ENCODE results near the gene CRYBG2.
A peak's percentile ranks its signal among the peaks of the same experiment; 100 is the strongest.

CRYBG2 gene

GRCh38 chr1:26306290-26307229 is 47.4 kb downstream of the CRYBG2 start, which contains the start of gene UBXN11:
TSS of gene UBXN11 (minus strand) at chr1:26306636. CDS start at chr1:26302883, 3,753 bp downstream.
- Histone ChIP-seq H2AFZ (ENCODE audit: low read depth, low read length) (peak within 1 kb of the TSS; percentile 81), H3K27ac (ENCODE audit: low read length) (peak within 1 kb of the TSS; percentile 74), H4K20me1 (ENCODE audit: insufficient read depth, low read length) (no peaks in the 10 kb centered on the region), H3K79me2 (ENCODE audit: low read length) (no peaks in the 10 kb centered on the region), H3K4me2 (ENCODE audit: low read length) (peak within 1 kb of the TSS; percentile 95), H3K9ac (ENCODE audit: low read length) (peak within 1 kb of the TSS; percentile 96), H3K9me3 (ENCODE audit: insufficient read depth, low read length) (no peaks in the 10 kb centered on the region), H3K27me3 (ENCODE audit: low read depth, low read length) (no peaks in the 10 kb centered on the region), H3K4me3 (ENCODE audit: low read length) (peak within 1 kb of the TSS; percentile 93), H3K36me3 (replicated peaks; ENCODE audit: low read depth, low read length) (no peaks in the 10 kb centered on the region), H3K4me1 (ENCODE audit: low read length) (peaks cover 13% of the 10 kb centered on the region)
- no peak for TF ChIP-seq EZH2phosphoT487 (IDR thresholded peaks at IDR 0.05; ENCODE audit: low read depth)
- TF ChIP-seq, protein P1, sequence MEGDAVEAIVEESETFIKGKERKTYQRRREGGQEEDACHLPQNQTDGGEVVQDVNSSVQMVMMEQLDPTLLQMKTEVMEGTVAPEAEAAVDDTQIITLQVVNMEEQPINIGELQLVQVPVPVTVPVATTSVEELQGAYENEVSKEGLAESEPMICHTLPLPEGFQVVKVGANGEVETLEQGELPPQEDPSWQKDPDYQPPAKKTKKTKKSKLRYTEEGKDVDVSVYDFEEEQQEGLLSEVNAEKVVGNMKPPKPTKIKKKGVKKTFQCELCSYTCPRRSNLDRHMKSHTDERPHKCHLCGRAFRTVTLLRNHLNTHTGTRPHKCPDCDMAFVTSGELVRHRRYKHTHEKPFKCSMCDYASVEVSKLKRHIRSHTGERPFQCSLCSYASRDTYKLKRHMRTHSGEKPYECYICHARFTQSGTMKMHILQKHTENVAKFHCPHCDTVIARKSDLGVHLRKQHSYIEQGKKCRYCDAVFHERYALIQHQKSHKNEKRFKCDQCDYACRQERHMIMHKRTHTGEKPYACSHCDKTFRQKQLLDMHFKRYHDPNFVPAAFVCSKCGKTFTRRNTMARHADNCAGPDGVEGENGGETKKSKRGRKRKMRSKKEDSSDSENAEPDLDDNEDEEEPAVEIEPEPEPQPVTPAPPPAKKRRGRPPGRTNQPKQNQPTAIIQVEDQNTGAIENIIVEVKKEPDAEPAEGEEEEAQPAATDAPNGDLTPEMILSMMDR (IDR thresholded peaks at IDR 0.05; ENCODE audit: low read depth, low read length): no peak

GRCh38 chr1:26305667-26306289 is 48.2 kb downstream of the CRYBG2 start:
- Histone ChIP-seq H3K9ac (ENCODE audit: low read length) (peak overlapping the region; percentile 69), H3K79me2 (ENCODE audit: low read length) (no peaks in the 10 kb centered on the region), H3K36me3 (replicated peaks; ENCODE audit: low read depth, low read length) (no peaks in the 10 kb centered on the region), H3K9me3 (ENCODE audit: insufficient read depth, low read length) (no peaks in the 10 kb centered on the region), H3K4me2 (ENCODE audit: low read length) (peak overlapping the region; percentile 90), H2AFZ (ENCODE audit: low read depth, low read length) (peak overlapping the region; percentile 81; the same call in 1 of the 2 replicates), H3K27ac (ENCODE audit: low read length) (no peak overlapping the region), H4K20me1 (ENCODE audit: insufficient read depth, low read length) (no peaks in the 10 kb centered on the region), H3K4me1 (ENCODE audit: low read length) (peaks cover 13% of the 10 kb centered on the region), H3K4me3 (ENCODE audit: low read length) (peak overlapping the region; percentile 93), H3K27me3 (ENCODE audit: low read depth, low read length) (no peaks in the 10 kb centered on the region)
- TF ChIP-seq, protein P1 (IDR thresholded peaks at IDR 0.05; ENCODE audit: low read depth, low read length): no peak
- no peak for TF ChIP-seq EZH2phosphoT487 (IDR thresholded peaks at IDR 0.05; ENCODE audit: low read depth)

DNA sequence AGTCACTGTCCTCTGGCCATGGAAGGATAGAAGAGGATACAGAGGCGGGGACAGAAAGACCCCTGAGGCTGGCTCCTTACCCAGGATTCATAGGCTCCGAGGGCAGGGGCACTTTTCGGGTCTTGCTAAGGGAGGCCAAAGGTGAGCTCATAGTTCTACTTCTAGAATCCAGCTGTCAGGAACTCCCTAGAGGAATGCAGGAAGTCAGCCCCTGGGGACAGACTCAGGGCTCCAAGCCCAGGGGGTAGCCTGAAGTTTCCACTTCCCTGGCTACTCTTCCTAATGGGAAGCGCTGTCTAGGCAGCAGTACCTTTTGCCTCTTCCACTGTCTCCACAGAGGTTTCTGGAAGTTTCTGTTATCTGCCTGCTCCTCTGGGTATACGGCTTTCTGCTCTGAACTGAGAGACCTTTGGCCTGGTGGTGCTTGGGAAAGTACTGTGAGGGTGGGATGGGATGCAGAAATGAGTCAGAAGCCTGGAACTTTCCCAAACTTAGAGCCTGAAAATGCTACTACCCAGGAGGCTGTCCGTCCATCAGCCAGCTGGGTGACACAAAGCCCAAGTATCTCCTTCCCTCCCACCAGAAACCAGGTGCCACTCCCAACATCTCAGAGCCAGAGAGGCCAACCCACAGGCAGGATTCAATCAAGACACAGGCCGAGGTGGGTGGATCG is 51.1 kb downstream of the CRYBG2 start:
- Histone ChIP-seq H3K36me3 (replicated peaks; ENCODE audit: low read depth, low read length) (no peaks in the 10 kb centered on the region), H3K4me3 (ENCODE audit: low read length) (no peak overlapping the region), H3K27me3 (ENCODE audit: low read depth, low read length) (no peaks in the 10 kb centered on the region), H3K9me3 (ENCODE audit: insufficient read depth, low read length) (no peaks in the 10 kb centered on the region), H3K9ac (ENCODE audit: low read length) (no peak overlapping the region), H3K4me2 (ENCODE audit: low read length) (no peak overlapping the region), H2AFZ (ENCODE audit: low read depth, low read length) (no peak overlapping the region), H3K79me2 (ENCODE audit: low read length) (no peaks in the 10 kb centered on the region), H3K4me1 (ENCODE audit: low read length) (peaks cover 13% of the 10 kb centered on the region), H4K20me1 (ENCODE audit: insufficient read depth, low read length) (no peaks in the 10 kb centered on the region), H3K27ac (ENCODE audit: low read length) (no peak overlapping the region)
- TF ChIP-seq, protein P1 (IDR thresholded peaks at IDR 0.05; ENCODE audit: low read depth, low read length): no peak

All from OCI-LY3 (cell line).